GM12874 (cell line): Measurements from ENCODE around the gene HOXA3.

Experiments
- TF ChIP-seq, protein P1 (sequence below): IDR thresholded peaks from 2 replicates; pipeline ENCODE4 v1.5.1; 2011; ENCODE audit warnings: low read depth, mild to moderate bottlenecking, control low read depth, low read length, moderate library complexity; ENCODE audit not compliant: insufficient read depth

Gene HOXA3

DNA sequence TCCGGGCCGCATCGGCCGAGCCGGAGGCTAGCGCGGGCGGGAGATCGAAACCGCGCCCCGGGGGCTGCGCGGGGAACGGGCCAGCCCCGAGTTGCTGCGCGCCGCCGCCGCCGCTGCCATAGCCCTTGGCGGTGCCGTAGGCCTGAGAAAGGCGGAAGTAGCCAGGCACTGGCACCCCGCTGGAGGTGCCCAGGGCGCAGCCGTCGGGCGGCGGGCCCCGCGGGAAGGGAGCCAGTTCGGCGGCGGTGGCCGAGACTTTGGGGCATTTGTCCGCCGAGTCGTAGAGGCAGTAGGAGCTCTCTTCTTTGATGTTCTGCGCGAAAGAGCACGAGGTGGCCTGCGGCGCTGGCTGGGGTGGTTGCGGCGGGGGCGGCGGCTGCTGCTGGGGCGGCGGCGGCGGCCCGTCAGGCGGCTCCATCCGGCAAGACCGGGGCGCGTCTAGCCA is 21.1 kb upstream of the HOXA3 start:
- TF ChIP-seq, protein P1, sequence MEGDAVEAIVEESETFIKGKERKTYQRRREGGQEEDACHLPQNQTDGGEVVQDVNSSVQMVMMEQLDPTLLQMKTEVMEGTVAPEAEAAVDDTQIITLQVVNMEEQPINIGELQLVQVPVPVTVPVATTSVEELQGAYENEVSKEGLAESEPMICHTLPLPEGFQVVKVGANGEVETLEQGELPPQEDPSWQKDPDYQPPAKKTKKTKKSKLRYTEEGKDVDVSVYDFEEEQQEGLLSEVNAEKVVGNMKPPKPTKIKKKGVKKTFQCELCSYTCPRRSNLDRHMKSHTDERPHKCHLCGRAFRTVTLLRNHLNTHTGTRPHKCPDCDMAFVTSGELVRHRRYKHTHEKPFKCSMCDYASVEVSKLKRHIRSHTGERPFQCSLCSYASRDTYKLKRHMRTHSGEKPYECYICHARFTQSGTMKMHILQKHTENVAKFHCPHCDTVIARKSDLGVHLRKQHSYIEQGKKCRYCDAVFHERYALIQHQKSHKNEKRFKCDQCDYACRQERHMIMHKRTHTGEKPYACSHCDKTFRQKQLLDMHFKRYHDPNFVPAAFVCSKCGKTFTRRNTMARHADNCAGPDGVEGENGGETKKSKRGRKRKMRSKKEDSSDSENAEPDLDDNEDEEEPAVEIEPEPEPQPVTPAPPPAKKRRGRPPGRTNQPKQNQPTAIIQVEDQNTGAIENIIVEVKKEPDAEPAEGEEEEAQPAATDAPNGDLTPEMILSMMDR = no peak

DNA sequence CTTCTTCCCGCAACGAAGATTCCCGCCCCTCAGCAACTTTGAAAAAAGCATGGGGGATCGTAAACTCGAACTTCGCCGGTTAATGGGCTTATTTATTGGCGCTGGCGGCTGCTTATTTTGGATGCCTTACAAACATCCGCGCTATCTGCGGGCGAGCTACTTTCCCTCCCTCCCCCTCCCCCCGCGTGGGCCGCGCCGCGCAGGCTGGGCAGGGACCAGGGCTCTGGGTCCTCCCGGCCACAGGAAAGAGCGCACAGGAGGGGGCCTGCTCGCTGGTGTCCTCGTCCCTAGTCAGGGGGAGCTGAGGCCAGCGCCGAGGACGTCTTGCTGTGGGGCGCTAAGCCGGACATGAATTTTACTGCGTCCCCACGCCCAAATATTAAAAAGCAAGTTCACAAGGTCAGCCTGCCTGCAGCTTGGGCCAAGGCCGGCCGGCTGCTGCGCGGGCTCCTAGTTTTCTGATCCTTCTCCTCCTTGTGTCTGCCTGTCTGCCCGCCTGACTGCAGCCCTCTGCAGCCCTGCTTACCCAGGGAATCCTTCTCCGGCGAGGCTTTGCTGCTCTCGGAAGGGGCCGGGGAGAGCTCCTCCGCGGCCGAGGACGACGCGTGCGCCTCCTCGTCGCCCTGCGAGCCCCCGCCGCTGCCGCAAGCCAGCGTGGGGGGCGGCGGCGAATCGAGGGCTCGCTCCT is 20.6 kb upstream of the HOXA3 start:
- TF ChIP-seq, protein P1 = no peak

DNA sequence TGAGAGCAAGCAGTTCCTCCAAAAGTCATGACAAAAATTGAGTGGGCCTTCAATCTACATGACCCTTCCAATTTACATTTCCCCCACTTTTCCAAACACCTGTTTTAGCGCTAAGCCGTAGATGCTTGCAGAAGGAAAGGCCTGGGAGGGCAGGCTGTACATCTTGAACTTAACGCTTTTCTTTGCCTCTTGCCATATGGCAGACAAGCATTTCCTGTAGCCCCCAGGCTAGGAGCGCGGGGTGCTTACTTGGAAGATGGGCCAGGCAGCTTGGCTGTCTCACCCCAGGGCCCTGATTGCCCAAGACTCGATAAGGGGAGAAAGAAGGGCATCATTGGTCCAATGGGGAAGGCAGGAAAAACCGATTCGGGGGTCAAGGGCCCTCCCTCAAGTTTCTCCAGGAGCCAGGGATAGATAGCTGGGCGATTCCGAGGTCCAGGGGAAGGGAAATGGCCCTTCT is 20.0 kb upstream of the HOXA3 start:
- TF ChIP-seq, protein P1 = no peak

DNA sequence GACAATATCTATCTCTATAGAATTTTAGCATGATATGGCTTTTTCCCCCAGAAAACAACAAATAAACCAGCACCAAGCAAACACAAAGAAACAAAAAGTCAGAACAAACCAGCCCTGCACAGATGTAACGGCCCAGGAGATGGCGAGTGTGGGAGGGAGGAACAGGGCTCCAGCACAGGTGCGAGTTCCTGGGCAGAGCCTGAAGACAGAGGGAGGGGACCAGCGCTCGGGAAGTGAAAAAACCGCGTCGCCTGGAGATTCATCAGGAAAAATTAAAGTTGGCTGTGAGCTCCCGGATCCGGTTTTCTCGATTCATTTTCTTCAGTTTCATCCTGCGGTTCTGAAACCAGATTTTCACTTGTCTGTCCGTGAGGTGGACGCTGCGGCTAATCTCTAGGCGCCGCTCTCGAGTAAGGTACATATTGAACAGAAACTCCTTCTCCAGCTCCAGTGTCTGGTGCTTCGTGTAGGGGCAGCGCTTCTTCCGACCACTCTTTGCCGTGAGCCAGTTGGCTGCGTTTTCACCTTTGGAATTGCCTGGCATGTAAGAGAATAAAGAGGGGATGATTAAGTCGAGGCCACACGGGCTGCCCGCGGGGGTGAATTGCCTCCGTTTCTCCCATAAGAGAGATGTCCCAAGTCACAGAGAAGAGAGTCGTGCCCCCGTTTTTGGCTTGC is 19.4 kb upstream of the HOXA3 start:
- TF ChIP-seq, protein P1 = no peak

DNA sequence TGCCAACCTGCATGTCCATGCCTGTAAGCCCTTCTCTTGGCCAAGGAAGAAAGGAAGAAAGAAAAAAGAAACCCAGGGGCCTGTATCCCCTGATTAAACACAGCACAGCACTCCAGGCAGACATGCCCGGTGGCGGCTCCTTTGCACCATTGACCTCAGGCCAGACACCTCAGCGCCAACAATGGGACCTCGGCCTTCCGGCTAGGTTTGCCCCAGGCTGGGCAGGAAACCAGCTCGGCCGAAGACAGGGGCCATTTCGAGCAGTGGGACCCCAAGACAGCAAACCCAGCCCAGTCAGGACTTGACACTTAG is 18.9 kb upstream of the HOXA3 start:
- TF ChIP-seq, protein P1 = no peak

DNA sequence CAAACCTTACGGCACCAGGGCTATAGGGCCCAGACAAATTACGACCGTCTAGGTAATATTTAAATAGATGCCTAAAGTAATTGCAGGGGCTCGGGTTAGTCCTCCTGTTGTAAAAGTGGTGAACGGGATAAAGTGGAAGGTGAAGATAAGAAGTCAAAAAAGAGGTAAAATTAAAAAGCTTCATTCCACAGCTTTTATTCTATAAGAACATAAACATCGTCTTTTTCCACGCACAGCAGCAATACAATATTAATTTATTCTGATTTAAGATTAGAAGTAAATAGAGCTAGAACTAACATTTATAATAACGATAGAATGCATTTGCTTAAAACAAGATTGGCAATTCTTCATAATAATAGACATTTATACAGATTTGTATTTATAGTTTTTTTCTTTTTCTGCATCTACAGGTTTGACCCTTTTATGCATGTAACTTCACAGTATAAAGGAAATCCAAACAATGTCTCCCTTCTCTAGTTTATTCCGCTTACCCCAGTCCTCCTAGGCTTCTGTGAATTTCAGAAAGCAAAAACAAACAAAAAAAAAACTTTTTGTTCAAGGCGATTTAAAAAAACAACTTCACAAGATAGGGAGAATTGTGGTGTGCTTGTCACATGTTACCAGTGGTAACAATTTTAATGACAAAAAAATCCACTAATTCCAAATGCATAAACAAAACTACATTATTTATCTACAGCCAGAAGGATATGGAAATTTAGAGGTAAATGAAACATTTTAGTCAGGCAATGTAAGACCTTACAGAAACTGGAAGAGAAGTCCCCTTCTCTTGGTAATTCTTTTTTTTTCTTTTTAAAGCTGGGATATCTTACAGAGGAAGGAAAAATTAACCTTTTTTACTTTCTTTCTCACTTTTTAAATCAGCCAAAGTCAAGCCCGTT is 18.3 kb upstream of the HOXA3 start:
- TF ChIP-seq, protein P1 = no peak

DNA sequence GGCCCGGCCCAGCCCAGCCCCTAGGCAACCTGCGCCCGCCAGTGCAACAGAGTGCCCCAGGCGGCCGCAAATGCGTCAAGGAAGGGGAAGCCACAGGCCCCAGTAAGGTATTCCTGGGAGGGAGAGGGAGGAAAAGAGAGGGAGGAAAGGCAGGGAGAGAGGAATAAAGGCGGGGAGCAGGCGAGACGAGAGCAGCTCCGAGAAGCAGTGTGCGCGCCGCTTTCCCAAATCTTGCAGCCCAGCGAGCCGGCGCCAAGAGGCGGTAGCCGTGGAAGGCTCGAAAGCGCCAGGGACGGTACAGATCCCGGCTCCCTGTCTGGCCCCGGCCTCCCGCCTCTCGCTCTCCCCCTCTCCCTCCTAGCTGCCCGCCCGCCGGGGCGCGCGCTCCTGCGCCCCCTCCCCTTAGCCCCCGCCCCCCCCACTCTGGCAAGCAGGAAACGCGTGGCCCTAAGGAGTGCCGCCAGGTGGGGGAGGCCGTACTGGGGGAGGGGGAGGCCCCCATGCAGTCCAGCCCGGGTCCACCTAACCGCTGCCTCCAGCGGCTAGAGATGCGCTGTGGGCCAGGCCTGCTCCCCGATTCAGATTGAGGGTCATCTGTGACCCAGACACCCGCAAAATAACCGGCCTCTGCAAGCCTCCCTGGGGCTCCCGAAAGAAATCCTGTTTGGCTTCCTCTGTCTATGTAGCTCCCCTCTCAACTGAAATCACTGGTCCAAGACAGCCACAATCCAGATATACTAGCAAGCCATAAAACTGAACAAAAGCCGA is 17.5 kb upstream of the HOXA3 start:
- TF ChIP-seq, protein P1 = no peak
